HG03045 (cell line): Measurements from ENCODE around the gene MEGF11.

Experiments used
- ATAC-seq: cut with Tn5 transposase; IDR thresholded peaks from one replicate; pipeline ENCODE4 v1.9.1; 2021; ENCODE audit warnings: mild to moderate bottlenecking, moderate library complexity; ENCODE audit not compliant: unreplicated experiment

The MEGF11 gene

DNA sequence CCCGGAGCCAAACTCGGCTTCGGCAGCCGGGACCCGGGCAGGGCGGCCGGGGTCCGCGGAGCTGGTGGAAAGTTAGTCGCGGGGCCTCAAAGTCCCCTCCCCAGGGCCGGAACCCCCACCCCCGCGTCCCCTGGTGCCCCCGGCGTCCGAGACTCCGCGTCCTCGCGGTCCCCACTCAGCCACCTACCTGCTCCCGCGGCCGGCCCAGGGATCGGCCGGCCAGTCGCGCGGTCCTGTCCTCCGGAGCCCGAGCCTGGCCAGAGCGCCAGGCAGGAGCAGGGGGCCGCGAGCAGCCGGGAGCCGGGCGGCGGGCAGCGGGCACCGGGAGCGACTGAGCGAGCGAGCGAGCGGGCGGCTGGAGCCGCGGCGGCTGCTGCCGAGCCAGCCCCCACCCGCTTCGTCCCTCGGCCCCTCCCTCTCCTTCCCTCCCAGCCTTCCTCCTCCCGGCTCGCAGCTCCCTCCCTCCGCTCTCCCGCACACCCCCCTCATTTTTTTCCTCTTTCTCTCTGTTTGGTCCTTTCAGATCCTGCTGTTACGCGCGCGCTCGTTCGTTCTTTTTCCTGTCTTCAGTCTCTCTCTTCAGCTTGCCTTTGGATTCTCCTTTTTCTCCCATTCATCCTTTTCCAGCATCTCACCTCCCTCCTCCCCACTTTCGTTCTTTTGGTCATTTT lies at the start of gene MEGF11:
Gene MEGF11 (minus strand): TSS at position 333 of the 671 bp plus-strand sequence. CDS start 125,347 bp downstream, outside the sequence.
- no peak for ATAC-seq

DNA sequence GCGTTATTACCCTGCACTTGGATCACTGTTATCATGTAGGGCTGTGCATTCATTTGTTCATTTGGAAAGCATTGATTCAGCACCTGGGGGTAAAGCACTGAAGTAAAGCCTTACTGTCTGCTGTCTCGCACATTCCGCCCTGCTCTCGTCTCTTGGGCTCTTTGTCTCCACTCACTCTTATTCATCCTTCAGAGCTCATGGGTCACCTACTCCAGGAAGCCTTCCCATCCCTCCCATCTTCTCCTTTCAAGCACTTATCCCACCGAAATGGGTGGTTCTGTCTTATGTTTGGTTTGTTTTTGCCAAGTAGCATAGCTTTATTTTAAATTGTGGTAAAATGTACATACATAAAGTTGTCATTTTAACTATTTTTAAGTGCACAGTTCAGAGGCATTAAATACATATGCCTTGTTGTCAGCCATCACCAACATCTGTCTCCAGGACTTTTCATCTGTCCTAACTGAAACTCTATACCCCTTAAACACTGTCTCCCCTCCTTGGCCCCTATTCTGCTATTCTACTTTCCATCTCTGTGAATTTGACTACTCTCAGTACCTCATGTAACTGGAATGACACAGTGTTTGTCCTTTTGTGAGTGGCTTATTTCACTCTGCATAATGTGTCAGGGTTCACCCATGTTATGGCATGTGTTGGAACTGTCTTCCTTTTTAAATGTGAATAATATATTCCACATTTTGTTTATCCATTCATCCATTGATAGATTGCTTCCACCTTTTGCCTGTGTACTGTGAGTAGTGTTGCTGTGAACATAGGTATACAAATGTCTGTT lies 49.1 kb upstream of the MEGF11 start:
- no peak for ATAC-seq

DNA sequence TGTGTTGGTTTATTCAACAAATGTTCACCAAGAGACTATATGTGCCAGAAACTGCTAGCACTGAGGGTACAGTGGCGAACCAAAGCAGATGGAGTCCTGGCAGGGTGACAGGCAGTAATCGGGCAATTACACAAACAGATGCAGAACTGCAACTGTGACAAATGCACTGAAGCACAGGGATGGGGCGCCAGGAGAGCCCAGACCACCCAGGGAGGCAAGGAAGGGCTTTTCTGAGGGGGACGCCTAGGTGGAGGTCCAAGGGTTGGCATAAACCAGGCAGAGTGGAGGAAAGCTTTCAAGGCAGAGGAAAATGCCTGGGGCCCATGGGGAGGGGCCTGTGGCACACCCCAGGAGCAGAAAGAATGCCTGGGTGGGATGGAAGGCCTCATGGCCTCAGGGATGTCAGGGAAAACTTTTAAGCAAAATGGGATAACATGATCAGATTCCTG lies 45.3 kb upstream of the MEGF11 start:
- no peak for ATAC-seq

DNA sequence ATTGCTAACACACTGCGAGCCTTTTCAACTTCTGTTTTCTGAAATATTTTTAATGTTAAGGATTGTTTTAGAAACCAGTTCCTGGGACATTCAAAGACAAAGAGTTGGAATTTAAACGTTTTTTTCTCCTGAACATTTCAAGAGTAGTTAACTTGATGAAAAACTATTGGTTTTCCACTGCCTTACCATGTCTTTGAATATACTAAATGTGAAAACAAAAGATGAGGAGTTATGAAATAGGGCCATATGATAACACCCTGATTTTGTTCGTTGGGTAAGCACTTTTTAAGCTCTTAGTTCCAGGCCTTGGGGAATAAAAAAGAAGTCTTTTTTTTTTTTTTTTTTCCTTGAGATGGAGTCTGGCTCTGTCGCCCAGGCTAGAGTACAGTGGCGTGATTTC lies 42.6 kb upstream of the MEGF11 start:
- no peak for ATAC-seq

DNA sequence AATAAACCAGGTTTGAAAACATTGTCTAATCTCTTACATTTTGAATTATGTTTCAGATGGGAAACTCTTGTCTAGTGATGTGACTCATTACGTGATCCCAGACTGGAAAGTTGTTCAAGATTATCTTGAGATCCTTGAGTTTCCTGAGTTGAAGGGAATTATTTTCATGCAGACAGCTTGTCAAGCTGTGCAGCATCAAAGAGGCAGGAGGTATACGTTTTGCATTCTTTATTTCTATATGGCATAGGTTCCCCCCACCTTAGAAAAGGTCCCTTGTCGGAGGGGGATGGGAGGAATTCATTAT lies 41.3 kb upstream of the MEGF11 start:
- ATAC-seq, result no peak

DNA sequence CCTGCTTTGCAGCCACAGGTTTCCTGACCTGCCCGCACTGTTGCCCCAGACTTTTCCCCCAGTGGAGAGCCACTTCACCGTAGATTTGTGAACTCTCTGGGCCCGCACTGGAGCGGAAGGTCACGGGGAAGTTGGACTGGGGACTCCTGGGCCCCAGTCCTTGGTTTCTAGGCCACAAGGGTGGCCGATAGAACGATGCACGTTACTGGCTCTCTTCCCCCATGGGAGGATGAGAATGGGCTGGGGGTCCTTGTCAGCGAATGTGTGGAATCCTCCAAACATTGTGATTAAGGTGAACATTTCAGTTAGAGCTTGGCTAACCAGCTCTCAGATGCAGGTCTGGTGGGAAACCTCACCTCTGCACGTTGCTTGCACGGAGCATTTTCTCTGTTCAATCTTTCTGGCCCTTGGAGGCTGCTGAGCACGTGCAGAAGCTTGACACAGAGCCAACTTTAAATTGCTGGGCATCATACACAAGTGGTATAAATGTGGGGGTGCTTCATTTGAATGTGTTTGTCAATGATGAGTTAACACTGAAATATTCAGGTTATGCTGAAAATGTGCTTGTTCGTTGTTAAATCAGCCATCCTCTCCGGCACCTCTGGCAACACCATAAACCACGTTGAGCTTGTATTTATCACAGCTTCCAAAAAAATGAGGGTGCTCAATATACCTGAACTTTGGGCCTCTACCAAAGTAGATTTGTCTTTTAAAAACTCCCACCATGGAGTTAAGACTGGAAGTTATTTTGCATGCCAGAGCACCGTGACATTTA lies 40.8 kb upstream of the MEGF11 start:
- ATAC-seq, result peak; percentile 3

DNA sequence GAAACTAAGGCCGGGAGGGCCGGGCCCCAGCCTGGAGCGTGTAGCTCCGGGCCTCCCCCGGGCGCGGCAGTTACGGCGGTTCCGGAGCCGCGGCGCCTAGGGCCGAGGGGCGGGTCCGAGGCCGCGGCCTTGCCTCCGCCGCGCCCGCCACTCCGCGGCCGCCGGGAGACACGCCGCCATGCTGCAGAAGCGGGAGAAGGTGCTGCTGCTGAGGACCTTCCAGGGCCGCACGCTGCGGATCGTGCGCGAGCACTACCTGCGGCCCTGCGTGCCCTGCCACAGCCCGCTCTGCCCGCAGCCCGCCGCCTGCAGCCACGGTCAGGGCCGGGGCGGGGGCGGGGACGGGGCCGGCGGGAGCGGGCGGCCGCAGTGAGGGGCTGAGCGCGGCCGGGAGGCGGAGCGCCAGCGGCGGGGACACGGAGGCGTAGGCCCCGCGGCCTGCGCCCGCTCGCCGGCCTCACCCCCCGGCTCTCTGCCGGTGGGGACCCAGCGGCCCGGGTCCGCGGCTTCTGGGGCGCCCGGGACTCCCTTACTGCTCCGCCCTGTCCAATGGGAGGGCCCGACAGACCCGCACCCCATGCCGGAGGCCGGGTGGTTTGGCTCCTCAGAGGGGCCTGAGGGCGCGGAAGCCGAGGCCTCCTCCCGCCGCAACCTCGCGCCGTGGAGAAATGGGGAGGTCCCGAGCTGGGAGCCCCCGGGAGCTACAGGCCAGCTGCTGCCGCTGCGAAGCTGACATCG lies 40.0 kb upstream of the MEGF11 start, which contains the start of gene DIS3L:
Gene DIS3L (plus strand): TSS at position 150 of the 738 bp plus-strand sequence. CDS start 29 bp downstream, at position 179.
- ATAC-seq, result peak; percentile 73

DNA sequence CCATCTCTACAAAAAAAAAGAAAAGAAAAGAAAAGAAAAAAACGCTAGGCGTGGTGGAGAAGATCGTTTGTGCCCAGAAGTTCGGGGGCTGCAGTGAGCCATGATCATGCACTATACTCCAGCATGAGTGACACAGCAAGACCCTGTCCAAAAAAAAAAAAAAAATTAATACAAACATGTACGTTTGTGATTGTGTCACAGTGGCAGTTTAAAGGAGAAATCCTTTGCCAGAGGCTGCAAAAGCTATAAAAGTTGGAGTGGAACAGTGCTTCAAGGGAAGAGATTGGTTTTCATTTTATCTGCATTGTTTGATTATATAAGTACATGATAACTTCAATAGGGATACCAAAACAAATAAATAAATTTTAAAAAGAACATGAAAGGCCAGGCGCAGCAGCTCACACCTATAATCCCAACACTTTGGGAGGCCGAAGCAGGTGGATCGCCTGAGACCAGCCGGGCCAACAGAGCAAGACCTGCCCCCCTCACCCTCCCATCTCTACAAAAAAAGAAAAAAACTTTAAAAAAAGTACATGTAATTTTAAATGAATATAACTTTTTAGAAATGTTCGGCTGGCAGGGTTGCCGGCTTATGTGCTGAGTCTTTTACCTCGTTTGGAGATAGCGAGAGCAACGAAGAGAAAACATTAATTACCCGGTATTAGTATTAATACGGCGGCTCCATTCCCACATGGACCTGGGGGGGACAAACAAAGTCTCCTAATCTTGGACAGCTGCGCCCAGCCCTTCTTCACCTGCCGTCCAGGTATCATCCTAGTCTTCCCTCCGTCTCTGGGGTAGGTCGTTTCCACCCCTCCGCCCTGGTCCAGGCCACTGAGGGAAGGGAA lies 39.2 kb upstream of the MEGF11 start:
- ATAC-seq, result no peak

DNA sequence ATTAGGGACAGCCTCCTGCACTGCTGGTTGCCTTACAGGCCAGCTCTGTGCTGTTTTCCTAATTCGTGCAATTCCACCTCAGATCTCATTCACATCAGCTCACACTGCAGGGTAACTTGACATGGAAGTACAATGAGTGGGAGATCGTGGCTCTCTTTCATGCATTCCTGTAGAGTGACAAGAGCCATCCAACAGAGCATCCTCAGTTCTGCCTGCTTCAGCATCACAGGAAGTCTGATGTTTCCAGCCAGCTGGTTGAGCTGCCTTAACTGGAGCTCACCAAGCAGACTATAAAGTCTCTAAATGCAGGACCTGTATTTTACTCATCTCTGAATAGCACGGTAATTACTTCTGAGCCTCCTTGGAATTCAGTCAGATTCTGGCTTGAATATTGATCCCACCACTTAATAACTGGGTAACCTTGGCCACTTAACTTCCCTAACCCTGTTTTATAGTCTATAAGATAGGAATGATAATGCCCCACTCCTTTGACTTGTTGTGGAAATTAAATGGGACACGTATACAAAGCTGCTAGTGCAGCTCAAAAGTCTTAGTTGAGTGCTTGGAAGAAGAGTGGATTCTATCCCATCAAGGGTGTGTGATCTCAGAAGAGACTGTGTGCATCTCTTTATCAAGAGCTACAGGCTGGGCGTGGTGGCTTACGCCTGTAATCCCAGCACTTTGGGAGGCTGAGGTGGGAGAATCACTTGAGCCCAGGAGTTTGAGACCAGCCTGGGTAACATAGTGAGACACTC lies 38.4 kb upstream of the MEGF11 start:
- no peak for ATAC-seq

DNA sequence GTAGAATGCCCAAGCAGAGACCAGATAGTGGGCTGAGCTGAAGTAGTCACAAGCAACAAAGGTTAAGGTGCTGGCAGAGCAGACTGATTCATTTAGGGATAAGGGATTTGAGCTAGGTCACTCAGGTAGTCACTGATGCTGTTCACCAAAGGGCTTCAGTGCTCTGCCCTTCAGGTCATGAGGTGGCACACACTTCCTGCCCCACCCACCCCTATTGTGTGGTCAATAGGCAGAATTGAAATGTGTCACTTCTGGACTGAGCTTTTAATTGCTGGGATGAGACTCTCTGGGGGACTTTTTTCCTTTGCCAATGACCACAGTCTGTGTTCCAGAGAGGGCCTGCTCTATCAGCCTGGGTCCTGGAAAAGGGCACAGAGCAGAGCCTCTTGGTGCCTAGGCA lies 37.0 kb upstream of the MEGF11 start:
- ATAC-seq, result no peak

DNA sequence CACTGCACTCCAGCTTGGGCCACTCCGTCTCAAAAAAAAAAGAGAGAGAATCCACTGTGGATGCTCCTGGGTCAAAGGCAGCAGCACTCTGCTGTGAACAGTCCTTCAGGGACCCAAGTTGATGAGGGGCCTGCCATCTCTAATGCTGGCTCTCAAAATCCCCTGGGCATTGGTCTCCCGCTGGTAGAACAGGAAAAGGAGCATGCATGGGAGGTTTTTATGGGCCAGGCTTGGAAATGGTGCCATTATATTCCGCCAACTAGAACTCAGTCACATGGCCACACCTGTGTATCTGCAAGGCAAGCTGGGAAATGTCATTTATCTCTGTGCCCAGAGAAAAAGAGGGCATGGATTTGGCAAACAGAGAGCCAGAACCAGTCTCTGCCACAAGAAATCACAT lies 36.5 kb upstream of the MEGF11 start:
- ATAC-seq, result no peak

DNA sequence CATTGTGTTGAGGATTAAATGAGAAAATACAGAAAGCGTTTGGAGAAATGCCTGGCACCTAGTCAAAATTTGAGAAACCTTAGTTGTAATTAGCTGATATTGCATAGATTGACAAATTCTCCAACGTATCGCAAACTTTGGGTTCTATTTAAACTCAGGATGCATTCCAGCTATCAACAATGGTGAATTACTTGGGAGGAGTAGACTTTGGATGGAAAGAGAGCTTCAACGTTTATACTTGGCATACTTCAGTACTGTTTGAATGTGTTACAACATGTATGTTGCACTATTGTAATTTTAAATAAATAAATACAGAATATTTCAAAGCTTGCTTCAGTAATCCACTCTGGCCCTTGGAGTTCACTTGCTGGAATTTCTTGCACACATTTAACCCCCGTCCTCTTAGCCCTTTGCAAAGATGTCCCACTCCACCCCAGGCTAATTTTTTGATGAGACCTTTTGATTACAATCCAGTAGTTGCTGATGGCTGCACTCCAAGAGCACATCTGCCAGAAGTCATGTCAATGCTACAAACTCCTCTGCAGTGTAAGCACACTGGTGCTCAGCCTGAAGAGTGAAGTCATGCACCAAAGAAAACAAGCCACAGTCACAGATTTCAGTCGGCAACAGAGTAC lies 35.1 kb upstream of the MEGF11 start:
- ATAC-seq, result no peak

DNA sequence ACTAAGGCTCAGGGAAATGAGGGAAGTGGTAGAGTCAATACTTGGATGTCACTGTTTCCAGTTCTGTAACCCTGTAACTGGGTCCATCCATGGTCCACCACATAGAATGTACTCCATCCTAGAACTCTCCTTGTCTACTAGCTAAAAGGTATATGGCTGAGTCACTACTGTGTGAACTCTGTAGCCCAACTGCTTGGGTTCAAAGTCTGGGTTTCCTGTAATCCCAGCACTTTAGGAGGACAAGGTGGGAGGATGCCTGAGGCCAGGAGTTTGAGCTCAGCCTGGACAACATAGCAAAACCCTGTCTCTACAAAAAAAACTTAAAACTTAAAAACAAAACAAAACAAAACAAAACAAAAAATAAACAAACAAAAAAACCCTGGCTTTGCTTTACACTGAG lies 34.5 kb upstream of the MEGF11 start:
- ATAC-seq, result no peak

DNA sequence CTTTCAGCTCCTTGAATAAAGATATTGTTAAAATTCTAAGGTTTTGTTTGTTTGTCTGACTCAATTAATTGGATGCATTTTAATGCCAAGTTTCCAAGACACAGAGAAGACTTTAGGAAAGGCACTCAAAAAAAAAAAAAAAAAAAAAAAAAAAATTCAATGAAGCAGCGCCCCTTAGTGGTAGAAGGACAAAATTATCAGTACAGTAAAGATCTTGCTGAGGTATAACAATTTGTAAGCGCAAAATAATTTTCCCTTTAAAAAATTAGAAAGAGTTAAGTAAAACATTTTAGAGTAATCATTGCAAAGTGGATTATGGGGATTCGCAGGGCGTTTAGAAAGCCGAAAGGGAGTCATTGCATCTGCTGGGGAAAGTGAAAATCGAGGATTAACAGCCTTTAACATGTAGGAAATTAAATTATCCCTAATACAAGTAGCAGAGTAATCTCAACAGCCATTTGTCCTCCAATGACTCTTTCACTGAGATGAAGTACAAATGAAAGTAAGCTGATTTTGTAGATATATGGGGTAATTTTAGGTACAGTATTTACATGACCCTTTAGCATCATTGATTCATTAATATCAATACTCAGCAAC lies 34.0 kb upstream of the MEGF11 start:
- no peak for ATAC-seq

DNA sequence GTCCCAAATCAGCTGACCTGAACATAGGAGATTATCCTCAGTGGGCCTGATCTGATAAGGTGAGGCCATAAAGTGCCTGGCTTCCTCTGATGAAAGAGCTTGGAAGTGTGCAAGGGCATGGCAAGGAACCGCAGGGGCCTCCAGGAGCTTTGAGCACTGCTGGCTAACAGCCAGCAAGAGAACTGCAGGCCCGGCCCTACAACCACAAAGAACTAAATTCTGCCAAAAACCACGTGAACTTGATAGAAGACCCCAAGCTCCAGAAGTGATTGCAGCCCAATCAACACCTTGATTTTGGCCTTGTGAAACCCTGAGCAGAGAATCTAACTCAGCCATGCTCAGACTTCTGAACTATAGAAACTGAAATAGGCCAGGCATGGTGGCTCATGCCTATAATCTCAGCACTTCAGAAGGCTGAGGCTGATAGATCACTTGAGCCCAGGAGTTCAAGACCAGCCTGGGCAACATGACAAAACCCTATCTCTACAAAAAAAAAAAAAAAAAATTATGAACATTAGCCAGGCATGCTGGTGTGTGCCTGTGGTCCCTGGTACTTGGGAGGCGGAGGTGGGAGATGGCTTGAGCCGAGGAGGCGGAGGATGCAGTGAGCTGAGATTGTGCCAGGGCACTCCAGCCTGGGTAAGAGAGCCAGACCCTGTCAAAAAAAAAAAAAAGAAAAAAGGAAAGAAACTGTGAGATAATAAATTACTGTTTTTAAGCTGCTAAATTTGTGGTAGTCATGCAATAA lies 32.2 kb upstream of the MEGF11 start:
- ATAC-seq, result no peak

DNA sequence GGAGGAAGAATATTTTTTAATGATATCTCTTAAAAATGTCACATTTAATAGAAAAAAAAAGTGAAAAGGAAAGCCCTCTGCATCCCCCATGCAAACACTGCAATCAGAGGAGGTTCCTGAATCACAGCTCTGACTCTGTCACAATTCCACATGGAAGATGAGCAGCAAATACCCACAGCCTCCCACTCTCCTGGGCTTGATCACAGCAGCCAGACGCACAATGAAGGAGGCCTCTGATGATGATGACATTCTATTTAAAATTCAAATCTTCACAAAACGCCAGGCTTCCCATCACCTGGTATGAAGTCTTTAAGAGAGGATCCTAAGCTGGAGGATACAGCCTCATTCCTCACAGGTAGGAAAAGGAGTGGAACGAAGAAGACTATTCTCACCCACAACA lies 30.7 kb upstream of the MEGF11 start:
- ATAC-seq, result no peak

DNA sequence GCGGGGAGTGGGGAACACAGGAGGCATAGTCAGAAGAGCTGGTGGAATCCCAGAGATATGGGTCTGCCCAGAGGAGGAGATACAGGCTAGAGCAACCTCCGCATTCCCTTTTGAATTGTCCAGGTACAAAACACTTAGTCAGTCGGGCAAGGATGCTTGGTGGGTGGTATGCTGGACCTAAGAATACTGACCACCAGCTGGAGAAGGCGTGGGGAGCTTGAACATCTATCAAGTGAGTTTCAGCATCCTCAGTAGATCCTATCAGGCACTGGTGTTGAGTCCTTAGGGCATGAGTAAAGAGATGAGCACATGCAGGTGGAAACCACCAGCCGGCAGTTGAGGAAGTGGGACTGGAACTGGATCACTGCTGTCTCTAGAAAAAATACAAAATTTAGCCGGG lies 25.1 kb upstream of the MEGF11 start:
- no peak for ATAC-seq

DNA sequence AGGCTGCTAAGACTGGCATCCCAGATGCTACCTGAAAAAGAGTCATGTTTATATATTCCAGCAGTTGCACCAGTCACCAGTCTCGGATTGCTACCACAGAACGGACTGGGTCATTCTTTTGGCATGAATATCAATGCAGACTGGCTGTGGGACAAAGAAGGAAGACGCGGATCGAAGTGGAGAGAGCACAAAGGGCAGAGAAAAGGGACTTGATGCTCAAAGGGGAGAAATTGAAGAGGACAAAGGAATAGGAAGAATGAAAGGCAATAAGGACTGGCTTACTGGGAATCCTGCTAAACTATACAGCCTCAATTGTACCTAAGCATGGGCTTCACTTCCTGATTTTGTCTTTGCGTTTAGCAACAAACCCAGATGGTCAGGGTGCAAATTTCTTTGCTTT lies 24.5 kb upstream of the MEGF11 start:
- ATAC-seq, result no peak
